Lung (tissue), 12 donors: ENCODE data around the gene ZNF154. TPM values are rescaled to one million over a fixed set of nuclear protein-coding genes. Genes with fewer than 3 reads are reported as not detected.

Experiments used
- ATAC-seq: fragments of 200-7000 bp; cut with Tn5 transposase; one replicate; pipeline ENCODE4 v1.9.1; 2020; ENCODE audit warnings: moderate number of reproducible peaks; ENCODE audit not compliant: insufficient read depth, low FRiP score
- DNase-seq, 3 donors: peaks; one replicate each; pipeline ENCODE4 v3.0.0-alpha.2; 2013 to 2017
- H3K27ac ChIP-seq, 2 donors: one replicate each; pipeline ENCODE4 v1.5.1; 2013; ENCODE audit warnings: mild to moderate bottlenecking in 2 of 2, moderate library complexity in 2 of 2, control low read depth in 1 of 2, inconsistent platforms in 1 of 2, low read depth in 1 of 2, low read length in 1 of 2
- H3K27me3 ChIP-seq, 3 donors: one replicate each; pipeline ENCODE4 v1.5.1; 2013; ENCODE audit warnings: low read length in 2 of 3; ENCODE audit not compliant: control insufficient read depth in 3 of 3, insufficient read depth in 3 of 3
- H3K36me3 ChIP-seq, 4 donors: one replicate each; pipeline ENCODE4 v1.5.1; 2013; ENCODE audit warnings: low read length in 4 of 4, mild to moderate bottlenecking in 1 of 4, moderate library complexity in 1 of 4; ENCODE audit not compliant: control insufficient read depth in 4 of 4, insufficient read depth in 4 of 4
- H3K4me1 ChIP-seq, 5 donors: one replicate each; pipeline ENCODE4 v1.5.1; 2013; ENCODE audit warnings: low read length in 5 of 5, mild to moderate bottlenecking in 2 of 5, moderate library complexity in 1 of 5; ENCODE audit not compliant: control insufficient read depth in 5 of 5, insufficient read depth in 5 of 5
- H3K4me3 ChIP-seq: one replicate; pipeline ENCODE4 v1.5.1; 2013; ENCODE audit warnings: mild to moderate bottlenecking, control low read depth, moderate library complexity
- H3K9ac ChIP-seq, 2 donors: one replicate each; pipeline ENCODE4 v1.5.1; 2013; ENCODE audit warnings: low read length in 2 of 2, control low read depth in 1 of 2; ENCODE audit not compliant: insufficient read depth in 1 of 2
- H3K9me3 ChIP-seq, 4 donors: one replicate each; pipeline ENCODE4 v1.5.1; 2013; ENCODE audit warnings: low read length in 3 of 4, mild to moderate bottlenecking in 1 of 4, moderate library complexity in 1 of 4; ENCODE audit not compliant: control insufficient read depth in 4 of 4, insufficient read depth in 3 of 4
- WGBS, 2 donors: extraction: QIAGEN DNeasy Blood & Tissue Kit; methylation state at CpG; one replicate each; pipeline ENCODE4 v1.1.7; 2013; 5-methylcytosine and 5-hydroxymethylcytosine counted together
- polyA plus RNA-seq, 2 donors: library from polyadenylated mRNA; stranded (reverse); fragments of 200-250 nt; gene quantifications; one replicate each; pipeline ENCODE4 v1.2.1, GENCODE V29; 2013
- total RNA-seq, 2 donors: library from RNA; depleted of rRNA in 1 of 2; stranded (reverse); fragments of >200 nt in 1 of 2; gene quantifications; one replicate each; pipeline ENCODE4 v1.2.1, GENCODE V29; 2014 to 2021
- TF ChIP-seq, protein P1 (sequence below): IDR thresholded peaks from 2 replicates; pipeline ENCODE4 v1.5.1; 2012; ENCODE audit warnings: mild to moderate bottlenecking; ENCODE audit errors: control extremely low read depth, extremely low read depth
- donor health status: control.
- donor health status: control.
- donor health status: Bipolar disorder and iron deficiency.
- donor health status: healthy.
- donor health status: DM: yes; HTN: yes; CAD: no.

ZNF154 gene
- total and polyA plus RNA-seq, 4 donors, result 1.2 to 34.6 (median 2.8) TPM

DNA sequence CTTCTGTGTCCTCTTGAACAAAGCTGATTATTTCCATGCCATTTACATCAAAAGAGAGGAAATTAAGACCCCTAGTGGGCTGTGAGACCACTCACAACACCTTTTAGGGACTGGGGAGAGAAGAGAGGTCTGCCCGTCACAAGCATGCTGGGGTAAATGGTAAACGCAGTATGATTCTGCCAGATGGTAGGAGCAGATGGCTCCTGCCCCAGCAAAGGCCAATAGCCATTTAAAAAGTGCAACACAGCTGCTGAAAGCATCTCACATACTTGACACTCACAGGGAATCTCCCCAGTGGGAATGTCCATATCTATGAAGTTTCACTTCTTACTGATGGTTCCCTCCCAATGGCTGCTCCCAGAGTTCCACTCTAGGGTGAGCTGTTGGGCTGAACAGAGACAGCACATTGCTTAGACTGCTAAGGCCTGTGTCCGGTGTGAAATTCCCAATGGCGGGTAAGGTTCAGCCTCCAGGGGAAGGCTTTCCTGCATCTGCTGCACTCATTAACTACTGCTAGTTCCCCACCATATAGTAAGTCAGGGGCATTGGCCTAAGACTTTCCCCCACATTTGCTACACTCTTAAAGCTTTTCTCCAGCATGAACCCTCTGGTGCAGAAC is 11.0 kb upstream of the ZNF154 start:
- TF ChIP-seq, protein P1, sequence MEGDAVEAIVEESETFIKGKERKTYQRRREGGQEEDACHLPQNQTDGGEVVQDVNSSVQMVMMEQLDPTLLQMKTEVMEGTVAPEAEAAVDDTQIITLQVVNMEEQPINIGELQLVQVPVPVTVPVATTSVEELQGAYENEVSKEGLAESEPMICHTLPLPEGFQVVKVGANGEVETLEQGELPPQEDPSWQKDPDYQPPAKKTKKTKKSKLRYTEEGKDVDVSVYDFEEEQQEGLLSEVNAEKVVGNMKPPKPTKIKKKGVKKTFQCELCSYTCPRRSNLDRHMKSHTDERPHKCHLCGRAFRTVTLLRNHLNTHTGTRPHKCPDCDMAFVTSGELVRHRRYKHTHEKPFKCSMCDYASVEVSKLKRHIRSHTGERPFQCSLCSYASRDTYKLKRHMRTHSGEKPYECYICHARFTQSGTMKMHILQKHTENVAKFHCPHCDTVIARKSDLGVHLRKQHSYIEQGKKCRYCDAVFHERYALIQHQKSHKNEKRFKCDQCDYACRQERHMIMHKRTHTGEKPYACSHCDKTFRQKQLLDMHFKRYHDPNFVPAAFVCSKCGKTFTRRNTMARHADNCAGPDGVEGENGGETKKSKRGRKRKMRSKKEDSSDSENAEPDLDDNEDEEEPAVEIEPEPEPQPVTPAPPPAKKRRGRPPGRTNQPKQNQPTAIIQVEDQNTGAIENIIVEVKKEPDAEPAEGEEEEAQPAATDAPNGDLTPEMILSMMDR, result no peak
- ATAC-seq, result no peak
- no peak for DNase-seq
- H3K4me1 ChIP-seq, result no peaks in the 10 kb centered on the region
- H3K4me3 ChIP-seq, result no peak overlapping the region
- no peak overlapping the region for H3K27ac ChIP-seq
- no peak overlapping the region for H3K9ac ChIP-seq
- H3K9me3 ChIP-seq, result peaks cover 0 to 62% (median 45%) of the 10 kb centered on the region in 4 donors
- H3K27me3 ChIP-seq, result no peaks in the 10 kb centered on the region
- WGBS, 2 donors, result 86 to 95% methylated on average over 4 of the region's 4 CpGs
- peaks cover 32 to 49% (median 42%) of the 10 kb centered on the region in 4 donors for H3K36me3 ChIP-seq

- TF ChIP-seq, protein P1, result no peak
- Histone ChIP-seq H3K4me1 (no peaks in the 10 kb centered on the region), H3K36me3 (peaks cover 32 to 44% (median 40%) of the 10 kb centered on the region in 4 donors), H3K27me3 (no peaks in the 10 kb centered on the region), H3K4me3 (no peak overlapping the region), H3K27ac (no peak overlapping the region), H3K9me3 (peaks cover 0 to 60% (median 44%) of the 10 kb centered on the region in 4 donors), H3K9ac (no peak overlapping the region)
- DNase-seq, result no peak
- ATAC-seq, result no peak
These were observed 10.4 kb upstream of the ZNF154 start for GRCh38 chr19:57719424-57719823.

DNA sequence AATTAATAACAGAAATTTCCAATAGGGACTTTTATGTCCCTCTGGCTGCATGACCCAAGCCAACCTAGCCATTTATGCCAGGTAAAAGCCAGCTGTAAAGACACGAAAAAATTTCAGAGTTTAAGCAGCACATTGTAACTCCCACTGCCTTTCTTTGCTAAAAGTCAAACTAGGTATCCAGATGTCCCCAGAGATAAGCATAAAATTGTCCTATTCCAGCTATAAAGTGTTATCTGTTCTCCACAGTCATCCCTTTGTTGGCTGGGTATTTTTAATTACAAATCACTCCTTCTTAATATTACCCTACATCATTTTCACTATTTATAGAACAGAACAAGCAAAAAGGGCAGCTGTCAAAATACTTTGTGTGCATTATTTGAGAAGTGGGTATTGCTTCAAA is 3.2 kb upstream of the ZNF154 start:
- Histone ChIP-seq H3K9ac (no peak overlapping the region), H3K4me1 (peaks cover 0 to 14% (median 0%) of the 10 kb centered on the region in 5 donors), H3K4me3 (no peak overlapping the region), H3K36me3 (peaks cover 0 to 8% (median 4%) of the 10 kb centered on the region in 4 donors), H3K9me3 (peaks cover 0 to 43% (median 8%) of the 10 kb centered on the region in 4 donors), H3K27me3 (no peaks in the 10 kb centered on the region), H3K27ac (no peak overlapping the region)
- no peak for ATAC-seq
- 62 to 84% methylated on average over 1 of the region's 1 CpG for WGBS, 2 donors
- TF ChIP-seq, protein P1, result no peak
- no peak for DNase-seq

GRCh38 chr19:57709616-57710015 is 612 bp upstream of the ZNF154 start:
- Histone ChIP-seq H3K9ac (peak overlapping the region; percentile 63 to 93), H3K27ac (no peak overlapping the region), H3K4me3 (no peak overlapping the region), H3K4me1 (peaks cover 0 to 18% (median 3%) of the 10 kb centered on the region in 5 donors), H3K27me3 (no peaks in the 10 kb centered on the region), H3K36me3 (peaks cover 0 to 32% (median 14%) of the 10 kb centered on the region in 4 donors), H3K9me3 (peaks cover 0 to 59% (median 22%) of the 10 kb centered on the region in 4 donors)
- WGBS, 2 donors, result 66 to 71% methylated on average over 15 of the region's 15 CpGs
- no peak for ATAC-seq
- TF ChIP-seq, protein P1, result no peak
- DNase-seq, result no peak
